HCT116 (cell line): ENCODE results near the gene MINK1.

ENCODE experiments used
- EGR1 ChIP-seq: IDR thresholded peaks from 2 replicates; pipeline ENCODE4 v1.6.1; 2012; ENCODE audit warnings: low read depth
- ELF1 ChIP-seq: IDR thresholded peaks from 2 replicates; pipeline ENCODE4 v1.6.1; 2012; ENCODE audit warnings: low read depth, borderline replicate concordance
- EZH2 ChIP-seq: fragments of 200-600 bp; sonication (generic); IDR thresholded peaks from 2 replicates; pipeline ENCODE4 v1.6.1; 2017; ENCODE audit warnings: antibody characterized with exemption, mixed run types
- JUND ChIP-seq: IDR thresholded peaks from 2 replicates; pipeline ENCODE4 v1.6.1; 2012
- POLR2A ChIP-seq: IDR thresholded peaks from 2 replicates; pipeline ENCODE4 v1.7.0; 2011; ENCODE audit warnings: borderline replicate concordance; ENCODE audit not compliant: insufficient read depth, insufficient read length; ENCODE audit errors: extremely low read depth
- POLR2AphosphoS5 ChIP-seq: IDR thresholded peaks from 2 replicates; pipeline ENCODE4 v1.6.1; 2011; ENCODE audit warnings: mild to moderate bottlenecking, low read depth, low read length, moderate library complexity
- RAD21 ChIP-seq: IDR thresholded peaks from 2 replicates; pipeline ENCODE4 v1.6.1; 2012; ENCODE audit warnings: low read depth, mild to moderate bottlenecking
- ZFX ChIP-seq: fragments of 450-650 bp; IDR thresholded peaks from 2 replicates; pipeline ENCODE4 v1.6.1; 2017
- ZNF274 ChIP-seq: fragments of 200-500 bp; sonication (Bioruptor generic); IDR thresholded peaks from 2 replicates; pipeline ENCODE4 v1.6.1; 2014; ENCODE audit warnings: mild to moderate bottlenecking, low read depth, low read length, inconsistent platforms
- TF ChIP-seq, protein P1 (sequence below): IDR thresholded peaks from 2 replicates; pipeline ENCODE4 v1.6.1; 2012; ENCODE audit warnings: low read depth
- TF ChIP-seq, protein P2 (sequence below), 3 experiments: fragments of 200-600 bp in 1 of 3; sonication (generic) in 1 of 3; IDR thresholded peaks in 2 of 3; conservative IDR thresholded peaks in 1 of 3; 2 replicates each; pipeline ENCODE4 v1.5.1; 2012 to 2017; ENCODE audit warnings: low read depth in 2 of 3, low read length in 2 of 3, antibody characterized with exemption in 1 of 3, borderline replicate concordance in 1 of 3, control low read depth in 1 of 3, mild to moderate bottlenecking in 1 of 3, mixed read lengths in 1 of 3, mixed run types in 1 of 3, moderate library complexity in 1 of 3; ENCODE audit not compliant: insufficient read depth in 1 of 3
- TF ChIP-seq, protein P3 (sequence below): IDR thresholded peaks from 2 replicates; pipeline ENCODE4 v1.6.1; 2012

DNA sequence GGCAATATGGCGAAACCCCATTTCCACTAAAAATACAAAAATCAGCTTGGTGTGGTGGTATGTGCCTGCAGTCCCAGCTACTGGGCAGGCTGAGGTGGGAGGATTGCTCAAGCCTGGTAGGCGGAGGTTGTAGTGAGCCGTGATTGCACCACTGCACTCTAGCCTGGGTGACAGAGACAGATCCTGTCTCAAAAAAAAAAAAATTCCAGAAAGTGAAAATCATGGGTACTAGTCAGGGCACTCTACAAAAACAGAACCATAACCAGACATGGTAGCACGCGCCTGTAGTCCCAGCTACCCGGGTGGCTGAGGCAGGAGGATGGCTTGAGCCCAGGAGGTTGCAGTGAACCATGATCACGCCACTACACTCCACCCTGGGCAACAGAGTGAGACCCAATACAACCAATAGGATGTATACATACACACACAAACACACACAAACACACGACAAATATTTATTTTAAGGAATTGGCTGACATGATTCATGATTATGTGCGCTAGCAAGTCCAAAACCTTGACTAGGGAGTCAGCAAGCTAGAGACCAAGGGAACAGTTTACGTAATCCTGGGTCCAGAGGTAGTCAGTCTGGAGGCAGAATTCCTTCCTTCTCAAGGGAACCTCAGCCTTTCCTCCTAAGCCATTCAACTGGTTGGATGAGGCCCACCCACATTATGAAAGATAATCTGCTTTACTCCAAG is 87.4 kb downstream of the MINK1 start:
- TF ChIP-seq, protein P1, sequence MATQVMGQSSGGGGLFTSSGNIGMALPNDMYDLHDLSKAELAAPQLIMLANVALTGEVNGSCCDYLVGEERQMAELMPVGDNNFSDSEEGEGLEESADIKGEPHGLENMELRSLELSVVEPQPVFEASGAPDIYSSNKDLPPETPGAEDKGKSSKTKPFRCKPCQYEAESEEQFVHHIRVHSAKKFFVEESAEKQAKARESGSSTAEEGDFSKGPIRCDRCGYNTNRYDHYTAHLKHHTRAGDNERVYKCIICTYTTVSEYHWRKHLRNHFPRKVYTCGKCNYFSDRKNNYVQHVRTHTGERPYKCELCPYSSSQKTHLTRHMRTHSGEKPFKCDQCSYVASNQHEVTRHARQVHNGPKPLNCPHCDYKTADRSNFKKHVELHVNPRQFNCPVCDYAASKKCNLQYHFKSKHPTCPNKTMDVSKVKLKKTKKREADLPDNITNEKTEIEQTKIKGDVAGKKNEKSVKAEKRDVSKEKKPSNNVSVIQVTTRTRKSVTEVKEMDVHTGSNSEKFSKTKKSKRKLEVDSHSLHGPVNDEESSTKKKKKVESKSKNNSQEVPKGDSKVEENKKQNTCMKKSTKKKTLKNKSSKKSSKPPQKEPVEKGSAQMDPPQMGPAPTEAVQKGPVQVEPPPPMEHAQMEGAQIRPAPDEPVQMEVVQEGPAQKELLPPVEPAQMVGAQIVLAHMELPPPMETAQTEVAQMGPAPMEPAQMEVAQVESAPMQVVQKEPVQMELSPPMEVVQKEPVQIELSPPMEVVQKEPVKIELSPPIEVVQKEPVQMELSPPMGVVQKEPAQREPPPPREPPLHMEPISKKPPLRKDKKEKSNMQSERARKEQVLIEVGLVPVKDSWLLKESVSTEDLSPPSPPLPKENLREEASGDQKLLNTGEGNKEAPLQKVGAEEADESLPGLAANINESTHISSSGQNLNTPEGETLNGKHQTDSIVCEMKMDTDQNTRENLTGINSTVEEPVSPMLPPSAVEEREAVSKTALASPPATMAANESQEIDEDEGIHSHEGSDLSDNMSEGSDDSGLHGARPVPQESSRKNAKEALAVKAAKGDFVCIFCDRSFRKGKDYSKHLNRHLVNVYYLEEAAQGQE = no peak
- TF ChIP-seq, protein P2, sequence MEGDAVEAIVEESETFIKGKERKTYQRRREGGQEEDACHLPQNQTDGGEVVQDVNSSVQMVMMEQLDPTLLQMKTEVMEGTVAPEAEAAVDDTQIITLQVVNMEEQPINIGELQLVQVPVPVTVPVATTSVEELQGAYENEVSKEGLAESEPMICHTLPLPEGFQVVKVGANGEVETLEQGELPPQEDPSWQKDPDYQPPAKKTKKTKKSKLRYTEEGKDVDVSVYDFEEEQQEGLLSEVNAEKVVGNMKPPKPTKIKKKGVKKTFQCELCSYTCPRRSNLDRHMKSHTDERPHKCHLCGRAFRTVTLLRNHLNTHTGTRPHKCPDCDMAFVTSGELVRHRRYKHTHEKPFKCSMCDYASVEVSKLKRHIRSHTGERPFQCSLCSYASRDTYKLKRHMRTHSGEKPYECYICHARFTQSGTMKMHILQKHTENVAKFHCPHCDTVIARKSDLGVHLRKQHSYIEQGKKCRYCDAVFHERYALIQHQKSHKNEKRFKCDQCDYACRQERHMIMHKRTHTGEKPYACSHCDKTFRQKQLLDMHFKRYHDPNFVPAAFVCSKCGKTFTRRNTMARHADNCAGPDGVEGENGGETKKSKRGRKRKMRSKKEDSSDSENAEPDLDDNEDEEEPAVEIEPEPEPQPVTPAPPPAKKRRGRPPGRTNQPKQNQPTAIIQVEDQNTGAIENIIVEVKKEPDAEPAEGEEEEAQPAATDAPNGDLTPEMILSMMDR (IDR thresholded peaks at IDR 0.05 in 2 of 3, conservative IDR thresholded peaks at IDR 0.05 in 1 of 3; ENCODE audit: borderline replicate concordance in 1 of 3, insufficient read depth in 1 of 3, low read depth in 2 of 3, low read length in 2 of 3) = no peak
- TF ChIP-seq EZH2 = no peak
- no peak for TF ChIP-seq POLR2A
- no peak for TF ChIP-seq POLR2AphosphoS5
- TF ChIP-seq EGR1 = no peak
- TF ChIP-seq, protein P3, sequence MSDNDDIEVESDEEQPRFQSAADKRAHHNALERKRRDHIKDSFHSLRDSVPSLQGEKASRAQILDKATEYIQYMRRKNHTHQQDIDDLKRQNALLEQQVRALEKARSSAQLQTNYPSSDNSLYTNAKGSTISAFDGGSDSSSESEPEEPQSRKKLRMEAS = no peak
- TF ChIP-seq ZNF274 = no peak
- no peak for TF ChIP-seq JUND
- TF ChIP-seq RAD21 = no peak
- no peak for TF ChIP-seq ELF1
- no peak for TF ChIP-seq ZFX
